Tibial artery (tissue), 4 donors: ENCODE results near the gene PTPRU.
A peak's percentile ranks its signal among the peaks of the same experiment; 100 is the strongest.

Source experiments
- DNase-seq, 2 donors: peaks; one replicate each; pipeline ENCODE4 v3.0.0-alpha.2; 2019
- H3K27ac ChIP-seq, 2 donors: fragments of 200-600 bp; sonication (generic) in 1 of 2; 1 replicate in 1 of 2; 2 replicates in 1 of 2; pipeline ENCODE4 v1.5.1; 2018 to 2019; ENCODE audit warnings: mild to moderate bottlenecking in 1 of 2
- H3K27me3 ChIP-seq, 2 donors: fragments of 200-600 bp; sonication (generic) in 1 of 2; one replicate each; pipeline versions ENCODE4 v1.5.1 to v1.6.0; 2016 to 2019
- H3K36me3 ChIP-seq, 3 donors: fragments of 200-600 bp; sonication (generic) in 2 of 3; one replicate each; pipeline ENCODE4 v1.5.1; 2016 to 2019; ENCODE audit warnings: mild to moderate bottlenecking in 2 of 3
- H3K4me1 ChIP-seq, 4 donors: fragments of 200-600 bp; sonication (generic) in 2 of 4; 1 replicate in 3 of 4; 2 replicates in 1 of 4; pipeline ENCODE4 v1.5.1; 2016 to 2019
- H3K4me3 ChIP-seq, 2 donors: fragments of 200-600 bp; sonication (generic) in 1 of 2; 1 replicate in 1 of 2; 2 replicates in 1 of 2; pipeline ENCODE4 v1.5.1; 2018 to 2019; ENCODE audit warnings: mild to moderate bottlenecking in 2 of 2
- H3K9me3 ChIP-seq, 3 donors: fragments of 200-600 bp; sonication (generic) in 1 of 3; one replicate each; pipeline ENCODE4 v1.5.1; 2016 to 2019
- CTCF ChIP-seq, 2 experiments: fragments of 200-600 bp in 1 of 2; fragments of 450-650 bp in 1 of 2; IDR thresholded peaks; one replicate each; pipeline ENCODE4 v1.5.1; 2017 to 2019; ENCODE audit warnings: antibody characterized with exemption in 2 of 2, mild to moderate bottlenecking in 1 of 2, moderate library complexity in 1 of 2
- intact Hi-C: fragments of 100-400 bp; cut with DNase I; formaldehyde crosslinking; loops from one replicate; pipeline ENCODE4 v1.15.0; 2023; ENCODE audit warnings: low total_unique reads

PTPRU gene

GRCh38 chr1:29222686-29223085, 13.6 kb upstream of the PTPRU start:
- intact Hi-C loops, result no loop called here
- H3K4me3 ChIP-seq, result no peak overlapping the region
- H3K4me1 ChIP-seq, result no peaks in the 10 kb centered on the region
- no peak overlapping the region for H3K27ac ChIP-seq
- peaks cover 0 to 59% (median 31%) of the 10 kb centered on the region in 3 donors for H3K36me3 ChIP-seq
- no peaks in the 10 kb centered on the region for H3K9me3 ChIP-seq
- TF ChIP-seq CTCF (IDR thresholded peaks at IDR 0.05), result no peak
- DNase-seq, result no peak
- H3K27me3 ChIP-seq, result no peaks in the 10 kb centered on the region

DNA sequence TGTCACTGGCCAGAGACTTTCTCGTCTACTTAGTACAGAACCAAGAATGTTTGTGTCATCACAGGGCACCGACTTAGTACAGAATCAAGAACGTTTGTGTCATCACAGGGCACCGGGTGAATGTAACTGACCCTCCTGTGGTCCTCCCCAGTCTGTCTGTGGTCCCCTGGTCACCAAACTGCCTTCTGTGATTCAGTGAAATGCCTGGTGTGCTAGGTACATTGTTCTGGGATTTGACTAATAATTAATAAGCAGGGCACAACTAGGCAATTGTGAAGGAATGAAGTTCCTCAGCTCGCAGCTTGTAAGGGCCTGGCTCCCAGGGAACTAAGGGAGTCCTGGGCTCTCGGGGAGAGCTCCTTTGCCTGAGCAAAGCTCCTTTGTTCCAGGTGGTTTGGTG, 12.8 kb upstream of the PTPRU start:
- H3K4me3 ChIP-seq, result no peak overlapping the region
- DNase-seq, result no peak
- intact Hi-C loops, result no loop called here
- H3K27ac ChIP-seq, result no peak overlapping the region
- H3K27me3 ChIP-seq, result no peaks in the 10 kb centered on the region
- H3K9me3 ChIP-seq, result no peaks in the 10 kb centered on the region
- TF ChIP-seq CTCF (IDR thresholded peaks at IDR 0.05), result no peak
- no peaks in the 10 kb centered on the region for H3K4me1 ChIP-seq
- peaks cover 0 to 53% (median 31%) of the 10 kb centered on the region in 3 donors for H3K36me3 ChIP-seq

- DNase-seq, result no peak
- TF ChIP-seq CTCF (IDR thresholded peaks at IDR 0.05), result no peak
- no peak overlapping the region for H3K4me3 ChIP-seq
- H3K27ac ChIP-seq, result no peak overlapping the region
- H3K36me3 ChIP-seq, result peaks cover 0 to 44% (median 31%) of the 10 kb centered on the region in 3 donors
- intact Hi-C loops, result no loop called here
- H3K9me3 ChIP-seq, result no peaks in the 10 kb centered on the region
- no peaks in the 10 kb centered on the region for H3K27me3 ChIP-seq
- H3K4me1 ChIP-seq, result peaks cover 0 to 6% (median 0%) of the 10 kb centered on the region in 4 donors
These were observed 11.9 kb upstream of the PTPRU start for GRCh38 chr1:29224356-29224837.

GRCh38 chr1:29225361-29225760, 11.0 kb upstream of the PTPRU start:
- Histone ChIP-seq H3K36me3 (peaks cover 0 to 36% (median 25%) of the 10 kb centered on the region in 3 donors), H3K27me3 (no peaks in the 10 kb centered on the region), H3K4me1 (peaks cover 0 to 15% (median 7%) of the 10 kb centered on the region in 4 donors), H3K4me3 (no peak overlapping the region), H3K9me3 (no peaks in the 10 kb centered on the region), H3K27ac (no peak overlapping the region)
- intact Hi-C loops, result no loop called here
- no peak for TF ChIP-seq CTCF (IDR thresholded peaks at IDR 0.05)
- no peak for DNase-seq

GRCh38 chr1:29227511-29227910, 8.8 kb upstream of the PTPRU start:
- no peak overlapping the region for H3K27ac ChIP-seq
- H3K4me3 ChIP-seq, result no peak overlapping the region
- H3K27me3 ChIP-seq, result no peaks in the 10 kb centered on the region
- TF ChIP-seq CTCF (IDR thresholded peaks at IDR 0.05), result no peak
- no peak for DNase-seq
- intact Hi-C loops, result no loop called here
- H3K9me3 ChIP-seq, result no peaks in the 10 kb centered on the region
- peaks cover 0 to 28% (median 18%) of the 10 kb centered on the region in 3 donors for H3K36me3 ChIP-seq
- H3K4me1 ChIP-seq, result peaks cover 0 to 21% (median 13%) of the 10 kb centered on the region in 4 donors

- no peaks in the 10 kb centered on the region for H3K27me3 ChIP-seq
- no peaks in the 10 kb centered on the region for H3K9me3 ChIP-seq
- H3K4me1 ChIP-seq, result peaks cover 0 to 21% (median 13%) of the 10 kb centered on the region in 4 donors
- H3K36me3 ChIP-seq, result peaks cover 0 to 2% (median 0%) of the 10 kb centered on the region in 3 donors
- intact Hi-C loops, result loop anchor here (5.0 kb wide), 1 partner anchor 1482 kb away; no protein-coding TSS in a partner anchor
- no peak for TF ChIP-seq CTCF (IDR thresholded peaks at IDR 0.05)
- peak overlapping the region; percentile 65 to 81 for H3K4me3 ChIP-seq
- peak overlapping the region; percentile 69 to 71 for H3K27ac ChIP-seq
- DNase-seq, result no peak
These were observed 6.1 kb upstream of the PTPRU start for GRCh38 chr1:29230204-29230552.
